Stomach (tissue), 4 donors: ENCODE data around the gene SMPDL3A.

Experiments used
- EP300 ChIP-seq: sonication (generic); formaldehyde crosslinking; IDR thresholded peaks from one replicate; pipeline ENCODE4 v1.6.1; 2017; ENCODE audit warnings: antibody characterized with exemption
- POLR2A ChIP-seq, 4 donors: fragments of 450-650 bp; IDR thresholded peaks; one replicate each; pipeline ENCODE4 v1.6.1; 2016; ENCODE audit warnings: antibody characterized with exemption in 4 of 4, control low read depth in 2 of 4, mild to moderate bottlenecking in 1 of 4, moderate library complexity in 1 of 4
- POLR2AphosphoS5 ChIP-seq, 3 donors: sonication (generic); formaldehyde crosslinking; IDR thresholded peaks; one replicate each; pipeline ENCODE4 v1.6.1; 2016; ENCODE audit warnings: antibody characterized with exemption in 3 of 3
- TF ChIP-seq, protein P1 (sequence below), 7 experiments: fragments of 450-650 bp in 4 of 7; fragments of 200-600 bp in 3 of 7; sonication (generic) in 3 of 7; IDR thresholded peaks; one replicate each; pipeline ENCODE4 v1.5.1; 2016 to 2019; ENCODE audit warnings: antibody characterized with exemption in 7 of 7, control low read depth in 2 of 7, mild to moderate bottlenecking in 1 of 7

GRCh38 chr6:122760330-122760729 is 28.7 kb upstream of the SMPDL3A start:
- TF ChIP-seq, protein P1, sequence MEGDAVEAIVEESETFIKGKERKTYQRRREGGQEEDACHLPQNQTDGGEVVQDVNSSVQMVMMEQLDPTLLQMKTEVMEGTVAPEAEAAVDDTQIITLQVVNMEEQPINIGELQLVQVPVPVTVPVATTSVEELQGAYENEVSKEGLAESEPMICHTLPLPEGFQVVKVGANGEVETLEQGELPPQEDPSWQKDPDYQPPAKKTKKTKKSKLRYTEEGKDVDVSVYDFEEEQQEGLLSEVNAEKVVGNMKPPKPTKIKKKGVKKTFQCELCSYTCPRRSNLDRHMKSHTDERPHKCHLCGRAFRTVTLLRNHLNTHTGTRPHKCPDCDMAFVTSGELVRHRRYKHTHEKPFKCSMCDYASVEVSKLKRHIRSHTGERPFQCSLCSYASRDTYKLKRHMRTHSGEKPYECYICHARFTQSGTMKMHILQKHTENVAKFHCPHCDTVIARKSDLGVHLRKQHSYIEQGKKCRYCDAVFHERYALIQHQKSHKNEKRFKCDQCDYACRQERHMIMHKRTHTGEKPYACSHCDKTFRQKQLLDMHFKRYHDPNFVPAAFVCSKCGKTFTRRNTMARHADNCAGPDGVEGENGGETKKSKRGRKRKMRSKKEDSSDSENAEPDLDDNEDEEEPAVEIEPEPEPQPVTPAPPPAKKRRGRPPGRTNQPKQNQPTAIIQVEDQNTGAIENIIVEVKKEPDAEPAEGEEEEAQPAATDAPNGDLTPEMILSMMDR (IDR thresholded peaks at IDR 0.05): no peak
- no peak for TF ChIP-seq POLR2A (IDR thresholded peaks at IDR 0.05)
- TF ChIP-seq EP300: no peak
- TF ChIP-seq POLR2AphosphoS5 (IDR thresholded peaks at IDR 0.05): no peak
